SK-N-SH treated with all-trans-retinoic acid at 6 μM for 48 hours (cell line): Measurements from ENCODE around the gene AFAP1.

Source experiments
- CSDC2 ChIP-seq: fragments of 250-450 bp; sonication (Bioruptor Pico); IDR thresholded peaks from 2 replicates; pipeline ENCODE4 v1.5.0; 2020; ENCODE audit warnings: mild to moderate bottlenecking, moderate library complexity
- ZNF565 ChIP-seq: fragments of 450-650 bp; formaldehyde crosslinking; conservative IDR thresholded peaks from 2 replicates; pipeline ENCODE4 v1.5.0; 2020; ENCODE audit warnings: low read depth, mild to moderate bottlenecking, moderate library complexity
- TF ChIP-seq, protein P1 (sequence below): fragments of 250-450 bp; sonication (Bioruptor Pico); IDR thresholded peaks from 2 replicates; pipeline ENCODE4 v1.5.0; 2020; ENCODE audit warnings: mild to moderate bottlenecking, moderate library complexity

DNA sequence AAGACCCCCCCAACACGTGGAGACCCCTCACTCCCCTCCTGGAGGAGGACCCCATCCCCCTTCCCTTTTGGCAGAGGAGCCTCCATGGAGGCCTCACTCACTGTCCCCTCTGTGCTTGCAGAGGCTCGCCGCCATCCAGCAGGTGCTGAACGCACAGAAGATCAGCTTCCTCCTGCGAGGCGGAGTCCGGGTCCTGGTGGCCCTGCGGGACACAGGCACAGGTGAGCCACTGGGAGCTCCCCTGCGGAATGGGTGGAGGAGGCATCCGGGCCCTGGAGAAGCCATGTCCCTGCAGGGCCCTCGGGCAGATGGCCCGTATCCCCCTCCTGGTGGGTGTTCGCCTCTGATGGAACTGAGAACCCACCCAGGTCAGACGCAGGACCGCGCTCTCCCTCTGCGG, 206.5 kb downstream of the AFAP1 start:
- TF ChIP-seq, protein P1, sequence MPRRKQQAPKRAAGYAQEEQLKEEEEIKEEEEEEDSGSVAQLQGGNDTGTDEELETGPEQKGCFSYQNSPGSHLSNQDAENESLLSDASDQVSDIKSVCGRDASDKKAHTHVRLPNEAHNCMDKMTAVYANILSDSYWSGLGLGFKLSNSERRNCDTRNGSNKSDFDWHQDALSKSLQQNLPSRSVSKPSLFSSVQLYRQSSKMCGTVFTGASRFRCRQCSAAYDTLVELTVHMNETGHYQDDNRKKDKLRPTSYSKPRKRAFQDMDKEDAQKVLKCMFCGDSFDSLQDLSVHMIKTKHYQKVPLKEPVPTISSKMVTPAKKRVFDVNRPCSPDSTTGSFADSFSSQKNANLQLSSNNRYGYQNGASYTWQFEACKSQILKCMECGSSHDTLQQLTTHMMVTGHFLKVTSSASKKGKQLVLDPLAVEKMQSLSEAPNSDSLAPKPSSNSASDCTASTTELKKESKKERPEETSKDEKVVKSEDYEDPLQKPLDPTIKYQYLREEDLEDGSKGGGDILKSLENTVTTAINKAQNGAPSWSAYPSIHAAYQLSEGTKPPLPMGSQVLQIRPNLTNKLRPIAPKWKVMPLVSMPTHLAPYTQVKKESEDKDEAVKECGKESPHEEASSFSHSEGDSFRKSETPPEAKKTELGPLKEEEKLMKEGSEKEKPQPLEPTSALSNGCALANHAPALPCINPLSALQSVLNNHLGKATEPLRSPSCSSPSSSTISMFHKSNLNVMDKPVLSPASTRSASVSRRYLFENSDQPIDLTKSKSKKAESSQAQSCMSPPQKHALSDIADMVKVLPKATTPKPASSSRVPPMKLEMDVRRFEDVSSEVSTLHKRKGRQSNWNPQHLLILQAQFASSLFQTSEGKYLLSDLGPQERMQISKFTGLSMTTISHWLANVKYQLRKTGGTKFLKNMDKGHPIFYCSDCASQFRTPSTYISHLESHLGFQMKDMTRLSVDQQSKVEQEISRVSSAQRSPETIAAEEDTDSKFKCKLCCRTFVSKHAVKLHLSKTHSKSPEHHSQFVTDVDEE (CRISPR knock-in tag), result no peak
- TF ChIP-seq ZNF565 (CRISPR knock-in tag) (no peak), CSDC2 (CRISPR knock-in tag) (no peak)
